Left lung (tissue), 10 donors: ENCODE results near the gene AHSP. TPM values are rescaled to one million over a fixed set of nuclear protein-coding genes. Genes with fewer than 3 reads are reported as not detected.
A peak's percentile ranks its signal among the peaks of the same experiment; 100 is the strongest.
"Not testable (repeated sequence)": the region's sequence is repeated elsewhere in the genome, so short reads cannot be mapped to it uniquely, and the experiment has no call there.

Experiments
- ATAC-seq: fragments of 200-7000 bp; cut with Tn5 transposase; one replicate; pipeline ENCODE4 v1.9.1; 2020; ENCODE audit warnings: moderate library complexity
- DNase-seq, 4 donors: peaks; one replicate each; pipeline ENCODE4 v3.0.0-alpha.2; 2013 to 2020
- H3K27ac ChIP-seq, 2 donors: fragments of 200-600 bp; sonication (generic) in 1 of 2; one replicate each; pipeline versions ENCODE4 v1.5.0 to v1.8.0; 2020 to 2021
- H3K27me3 ChIP-seq, 2 donors: fragments of 200-600 bp; sonication (generic) in 1 of 2; one replicate each; pipeline versions ENCODE4 v1.5.0 to v1.8.0; 2020 to 2021
- H3K36me3 ChIP-seq, 2 donors: fragments of 200-600 bp; sonication (generic) in 1 of 2; one replicate each; pipeline versions ENCODE4 v1.5.0 to v1.8.0; 2020 to 2021
- H3K4me1 ChIP-seq, 2 donors: fragments of 200-600 bp; one replicate each; pipeline ENCODE4 v1.8.0; 2021
- H3K4me3 ChIP-seq, 2 donors: fragments of 200-600 bp; sonication (generic) in 1 of 2; one replicate each; pipeline versions ENCODE4 v1.5.0 to v1.8.0; 2020 to 2021; ENCODE audit warnings: mild to moderate bottlenecking in 1 of 2
- H3K9me3 ChIP-seq, 2 donors: fragments of 200-600 bp; sonication (generic) in 1 of 2; one replicate each; pipeline versions ENCODE4 v1.5.0 to v1.8.0; 2020 to 2021
- intact Hi-C, 2 donors: fragments of 100-400 bp; cut with DNase I; formaldehyde crosslinking; loops; one replicate each; pipeline versions ENCODE4 v1.11.2 to v1.14.2; 2022
- polyA plus RNA-seq, 6 donors: library from polyadenylated mRNA; unstranded; fragments of 120-200 nt; gene quantifications; one replicate each; pipeline ENCODE4 v1.2.1, GENCODE V29; 2013; ENCODE audit not compliant: insufficient read length in 6 of 6
- total RNA-seq, 2 donors: library from RNA; stranded (reverse); fragmentation: NEBNext Ultra II Directional; extraction: Animal tissue kit (Norgen Biotek cat#: 25700); gene quantifications; one replicate each; pipeline ENCODE4 v1.2.1, GENCODE V29; 2021
- TF ChIP-seq, protein P1 (sequence below), 2 donors: fragments of 200-600 bp; sonication (generic) in 1 of 2; IDR thresholded peaks; one replicate each; pipeline versions ENCODE4 v1.5.0 to v1.8.0; 2021; ENCODE audit warnings: antibody characterized with exemption in 2 of 2
- donor health status: DM: no; HTN: yes; CAD: no.
- donor health status: DM: no; HTN: no; CAD: no.

Gene AHSP
- total and polyA plus RNA-seq, 8 donors = 6.2 to 18.2 (median 11.9) TPM; not detected in 2

DNA sequence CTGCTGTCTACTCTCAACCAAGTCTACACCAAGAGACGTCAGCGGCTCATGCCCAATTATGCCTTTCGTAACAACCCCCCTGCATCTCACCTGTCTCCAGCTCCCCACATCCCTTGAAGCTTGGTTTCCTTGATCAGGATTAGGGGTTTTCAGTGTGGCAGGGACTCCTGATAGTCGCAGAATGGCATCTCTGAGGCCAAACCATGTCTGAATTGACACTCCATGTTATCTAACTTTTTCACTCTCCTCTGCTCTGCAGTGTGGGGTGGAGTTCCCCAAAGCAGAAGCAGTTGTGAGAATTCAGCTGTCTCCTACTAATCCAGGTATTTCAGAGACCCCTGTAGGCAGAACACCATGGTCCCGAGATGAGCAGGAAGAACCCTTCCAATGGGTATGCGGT, 5.6 kb upstream of the AHSP start:
- DNase-seq = no peak
- no peak overlapping the region for H3K27ac ChIP-seq
- no peaks in the 10 kb centered on the region for H3K27me3 ChIP-seq
- H3K36me3 ChIP-seq = no peaks in the 10 kb centered on the region
- H3K4me3 ChIP-seq = no peak overlapping the region
- no peaks in the 10 kb centered on the region for H3K4me1 ChIP-seq
- intact Hi-C loops = no loop called here
- no peaks in the 10 kb centered on the region for H3K9me3 ChIP-seq
- ATAC-seq = no peak
- TF ChIP-seq, protein P1, sequence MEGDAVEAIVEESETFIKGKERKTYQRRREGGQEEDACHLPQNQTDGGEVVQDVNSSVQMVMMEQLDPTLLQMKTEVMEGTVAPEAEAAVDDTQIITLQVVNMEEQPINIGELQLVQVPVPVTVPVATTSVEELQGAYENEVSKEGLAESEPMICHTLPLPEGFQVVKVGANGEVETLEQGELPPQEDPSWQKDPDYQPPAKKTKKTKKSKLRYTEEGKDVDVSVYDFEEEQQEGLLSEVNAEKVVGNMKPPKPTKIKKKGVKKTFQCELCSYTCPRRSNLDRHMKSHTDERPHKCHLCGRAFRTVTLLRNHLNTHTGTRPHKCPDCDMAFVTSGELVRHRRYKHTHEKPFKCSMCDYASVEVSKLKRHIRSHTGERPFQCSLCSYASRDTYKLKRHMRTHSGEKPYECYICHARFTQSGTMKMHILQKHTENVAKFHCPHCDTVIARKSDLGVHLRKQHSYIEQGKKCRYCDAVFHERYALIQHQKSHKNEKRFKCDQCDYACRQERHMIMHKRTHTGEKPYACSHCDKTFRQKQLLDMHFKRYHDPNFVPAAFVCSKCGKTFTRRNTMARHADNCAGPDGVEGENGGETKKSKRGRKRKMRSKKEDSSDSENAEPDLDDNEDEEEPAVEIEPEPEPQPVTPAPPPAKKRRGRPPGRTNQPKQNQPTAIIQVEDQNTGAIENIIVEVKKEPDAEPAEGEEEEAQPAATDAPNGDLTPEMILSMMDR (IDR thresholded peaks at IDR 0.05) = no peak

DNA sequence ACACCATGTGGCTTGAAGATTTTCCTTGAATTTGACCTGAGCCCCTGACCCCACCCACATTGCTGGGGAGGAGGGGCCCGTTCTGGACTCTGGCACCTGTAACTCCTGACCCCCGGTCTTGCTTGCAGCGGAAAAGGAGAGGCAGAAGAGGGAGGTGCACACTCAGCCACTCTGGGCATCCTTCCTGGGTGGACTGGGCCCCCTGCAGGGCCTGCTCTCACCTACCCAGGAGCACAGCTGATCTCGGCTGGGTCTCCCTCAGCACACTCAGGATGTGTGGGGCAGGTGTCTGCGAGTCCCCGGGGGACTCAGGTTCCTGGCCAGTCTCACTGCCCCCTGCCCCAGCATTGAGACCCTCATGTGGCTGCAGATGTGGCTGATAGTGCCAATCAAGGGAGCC, 3.9 kb upstream of the AHSP start:
- ATAC-seq, H3K36me3 ChIP-seq, H3K4me3 ChIP-seq, H3K27ac ChIP-seq, DNase-seq, H3K4me1 ChIP-seq, H3K9me3 ChIP-seq, intact Hi-C loops: not testable (repeated sequence)
- peaks cover 0 to 16% of the 10 kb centered on the region in 2 donors for H3K27me3 ChIP-seq

DNA sequence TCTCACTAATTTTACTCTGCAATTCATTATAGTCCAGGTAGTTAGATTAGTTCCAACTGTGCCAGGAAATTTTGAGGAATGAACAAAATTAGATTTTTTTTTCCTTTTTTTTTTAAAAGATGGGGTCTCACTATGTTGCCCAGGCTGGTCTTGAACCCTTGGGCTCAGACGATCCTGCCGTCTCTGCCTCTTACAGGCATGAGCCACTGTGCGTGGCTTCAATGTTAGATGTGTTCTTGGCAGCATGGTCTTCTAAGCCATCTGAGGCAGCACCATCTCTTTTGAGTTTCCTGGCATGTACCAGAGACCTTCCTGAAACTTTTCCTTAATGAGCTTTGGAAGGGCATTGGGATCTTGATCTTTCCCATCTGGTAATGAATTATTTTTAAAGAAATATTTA, 2.6 kb upstream of the AHSP start:
- ATAC-seq (no peak), DNase-seq (no peak)
- Histone ChIP-seq H3K4me3 (no peak overlapping the region), H3K36me3 (no peaks in the 10 kb centered on the region), H3K4me1 (peaks cover 4 to 5% of the 10 kb centered on the region in 2 donors), H3K27me3 (peaks cover 0 to 30% of the 10 kb centered on the region in 2 donors), H3K27ac (no peak overlapping the region), H3K9me3 (no peaks in the 10 kb centered on the region)
- intact Hi-C loops = no loop called here
- TF ChIP-seq, protein P1 (IDR thresholded peaks at IDR 0.05) = no peak

DNA sequence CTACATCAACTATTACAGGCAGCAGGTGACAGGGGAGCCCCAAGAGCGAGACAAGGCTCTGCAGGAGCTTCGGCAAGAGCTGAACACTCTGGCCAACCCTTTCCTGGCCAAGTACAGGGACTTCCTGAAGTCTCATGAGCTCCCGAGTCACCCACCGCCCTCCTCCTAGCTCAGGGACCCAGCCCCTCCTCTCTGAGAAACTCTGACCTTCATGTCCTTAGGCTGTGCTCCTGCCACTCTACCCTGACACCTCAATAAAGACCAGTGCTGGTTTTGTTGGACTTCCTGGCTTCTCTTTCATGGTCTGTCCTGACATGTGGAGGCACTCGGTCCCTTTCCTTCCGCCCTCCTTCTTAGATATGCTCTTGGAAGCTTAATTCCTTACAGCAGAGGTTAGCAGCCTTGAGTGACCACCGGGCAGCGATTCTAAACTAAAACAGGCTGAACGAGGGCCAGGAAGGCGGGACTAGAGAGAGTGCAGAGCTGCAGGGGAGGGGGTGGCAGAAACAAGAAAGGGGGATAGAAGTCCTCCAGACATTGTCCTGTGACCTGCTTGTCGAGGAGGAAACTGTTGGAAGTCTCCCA, 915 bp downstream of the AHSP start:
- Histone ChIP-seq H3K9me3 (no peaks in the 10 kb centered on the region), H3K27me3 (peaks cover 0 to 51% of the 10 kb centered on the region in 2 donors), H3K27ac (no peak overlapping the region), H3K4me3 (peak overlapping the region in 1 of 2 donors; percentile 19), H3K4me1 (peaks cover 4 to 7% of the 10 kb centered on the region in 2 donors), H3K36me3 (no peaks in the 10 kb centered on the region)
- DNase-seq (peak in 1 of 4 donors; percentile 24), ATAC-seq (peak; percentile 38)
- intact Hi-C loops = no loop called here
- TF ChIP-seq, protein P1 (IDR thresholded peaks at IDR 0.05) = no peak

DNA sequence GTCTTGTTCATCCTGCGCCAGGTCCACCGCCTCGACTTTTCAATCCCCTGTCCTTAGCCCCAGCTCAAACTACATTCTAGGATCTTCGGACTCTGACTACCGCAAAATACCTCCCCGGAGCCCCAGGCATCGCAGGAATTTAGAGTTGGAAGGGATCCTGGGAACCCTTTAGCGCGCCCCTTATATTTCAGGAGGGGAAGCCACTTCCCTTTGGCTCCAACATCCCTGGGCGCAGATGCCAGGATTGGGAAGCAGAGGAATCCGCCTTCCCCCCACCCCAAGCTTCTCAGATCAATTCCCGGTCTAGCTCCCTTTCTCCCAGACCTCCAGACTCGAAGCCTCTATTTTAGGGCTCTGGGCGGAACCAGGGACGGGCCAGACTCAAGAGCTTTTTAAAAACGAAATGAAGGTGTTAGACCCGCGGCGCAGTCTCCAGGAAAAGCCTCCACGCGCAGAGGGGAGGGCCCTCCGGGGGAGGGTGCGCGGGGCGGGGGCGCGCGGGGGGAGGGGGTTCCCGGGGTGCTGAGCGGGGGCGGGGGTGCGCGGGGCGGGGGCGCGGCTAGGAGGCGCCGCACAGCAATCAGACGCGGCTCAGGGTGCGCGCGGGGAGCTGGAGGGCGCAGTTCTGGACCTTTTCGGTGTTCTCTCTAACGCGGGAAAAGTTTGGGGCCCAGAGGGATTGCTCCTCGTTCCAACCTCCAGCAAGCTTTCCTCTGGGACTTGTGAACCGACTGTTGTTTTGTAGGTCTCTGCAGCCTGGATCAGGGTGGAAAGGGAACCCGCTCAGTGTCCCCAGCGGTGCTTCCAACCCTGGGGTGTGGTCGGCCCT, 1.6 kb downstream of the AHSP start:
- Histone ChIP-seq H3K9me3 (no peaks in the 10 kb centered on the region), H3K27me3 (peaks cover 0 to 54% of the 10 kb centered on the region in 2 donors), H3K27ac (no peak overlapping the region), H3K4me1 (peaks cover 4 to 7% of the 10 kb centered on the region in 2 donors), H3K4me3 (peak overlapping the region; percentile 19 to 21), H3K36me3 (no peaks in the 10 kb centered on the region)
- ATAC-seq (peak; percentile 83), DNase-seq (peak in 2 of 4 donors; percentile 44 to 58)
- TF ChIP-seq, protein P1 (IDR thresholded peaks at IDR 0.05) = no peak
- intact Hi-C loops = no loop called here
